Lung (tissue), 12 donors: ENCODE results near the gene NDC80. TPM values are rescaled to one million over a fixed set of nuclear protein-coding genes. Genes with fewer than 3 reads are reported as not detected.

Experiments used
- ATAC-seq: fragments of 200-7000 bp; cut with Tn5 transposase; one replicate; pipeline ENCODE4 v1.9.1; 2020; ENCODE audit warnings: moderate number of reproducible peaks; ENCODE audit not compliant: insufficient read depth, low FRiP score
- DNase-seq, 3 donors: peaks; one replicate each; pipeline ENCODE4 v3.0.0-alpha.2; 2013 to 2017
- H3K27ac ChIP-seq, 2 donors: one replicate each; pipeline ENCODE4 v1.5.1; 2013; ENCODE audit warnings: mild to moderate bottlenecking in 2 of 2, moderate library complexity in 2 of 2, control low read depth in 1 of 2, inconsistent platforms in 1 of 2, low read depth in 1 of 2, low read length in 1 of 2
- H3K27me3 ChIP-seq, 3 donors: one replicate each; pipeline ENCODE4 v1.5.1; 2013; ENCODE audit warnings: low read length in 2 of 3; ENCODE audit not compliant: control insufficient read depth in 3 of 3, insufficient read depth in 3 of 3
- H3K36me3 ChIP-seq, 4 donors: one replicate each; pipeline ENCODE4 v1.5.1; 2013; ENCODE audit warnings: low read length in 4 of 4, mild to moderate bottlenecking in 1 of 4, moderate library complexity in 1 of 4; ENCODE audit not compliant: control insufficient read depth in 4 of 4, insufficient read depth in 4 of 4
- H3K4me1 ChIP-seq, 5 donors: one replicate each; pipeline ENCODE4 v1.5.1; 2013; ENCODE audit warnings: low read length in 5 of 5, mild to moderate bottlenecking in 2 of 5, moderate library complexity in 1 of 5; ENCODE audit not compliant: control insufficient read depth in 5 of 5, insufficient read depth in 5 of 5
- H3K4me3 ChIP-seq: one replicate; pipeline ENCODE4 v1.5.1; 2013; ENCODE audit warnings: mild to moderate bottlenecking, control low read depth, moderate library complexity
- H3K9ac ChIP-seq, 2 donors: one replicate each; pipeline ENCODE4 v1.5.1; 2013; ENCODE audit warnings: low read length in 2 of 2, control low read depth in 1 of 2; ENCODE audit not compliant: insufficient read depth in 1 of 2
- H3K9me3 ChIP-seq, 4 donors: one replicate each; pipeline ENCODE4 v1.5.1; 2013; ENCODE audit warnings: low read length in 3 of 4, mild to moderate bottlenecking in 1 of 4, moderate library complexity in 1 of 4; ENCODE audit not compliant: control insufficient read depth in 4 of 4, insufficient read depth in 3 of 4
- CTCF ChIP-seq: IDR thresholded peaks from 2 replicates; pipeline ENCODE4 v1.5.1; 2012; ENCODE audit warnings: mild to moderate bottlenecking; ENCODE audit errors: control extremely low read depth, extremely low read depth
- WGBS, 2 donors: extraction: QIAGEN DNeasy Blood & Tissue Kit; methylation state at CpG; one replicate each; pipeline ENCODE4 v1.1.7; 2013; 5-methylcytosine and 5-hydroxymethylcytosine counted together
- polyA plus RNA-seq, 2 donors: library from polyadenylated mRNA; stranded (reverse); fragments of 200-250 nt; gene quantifications; one replicate each; pipeline ENCODE4 v1.2.1, GENCODE V29; 2013
- total RNA-seq, 2 donors: library from RNA; depleted of rRNA in 1 of 2; stranded (reverse); fragments of >200 nt in 1 of 2; gene quantifications; one replicate each; pipeline ENCODE4 v1.2.1, GENCODE V29; 2014 to 2021
- donor health status: control.
- donor health status: control.
- donor health status: Bipolar disorder and iron deficiency.
- donor health status: healthy.
- donor health status: DM: yes; HTN: yes; CAD: no.

Gene NDC80
- total and polyA plus RNA-seq, 4 donors: 0.55 to 3.9 (median 2.3) TPM

- H3K9ac ChIP-seq: no peak overlapping the region
- ATAC-seq (no peak), DNase-seq (no peak)
- TF ChIP-seq CTCF: no peak
- H3K36me3 ChIP-seq: peaks cover 0 to 2% (median 0%) of the 10 kb centered on the region in 4 donors
- WGBS, 2 donors: 79 to 85% methylated on average over 1 of the region's 1 CpG
- H3K4me1 ChIP-seq: peaks cover 0 to 7% (median 0%) of the 10 kb centered on the region in 5 donors
- peaks cover 0 to 6% (median 0%) of the 10 kb centered on the region in 3 donors for H3K27me3 ChIP-seq
- H3K4me3 ChIP-seq: no peak overlapping the region
- H3K27ac ChIP-seq: no peak overlapping the region
- no peaks in the 10 kb centered on the region for H3K9me3 ChIP-seq
Observed at GRCh38 chr18:2651981-2652380, 80.6 kb downstream of the NDC80 start.

- ATAC-seq (no peak), DNase-seq (no peak)
- no peak overlapping the region for H3K4me3 ChIP-seq
- no peaks in the 10 kb centered on the region for H3K9me3 ChIP-seq
- H3K27ac ChIP-seq: no peak overlapping the region
- H3K36me3 ChIP-seq: peaks cover 0 to 2% (median 0%) of the 10 kb centered on the region in 4 donors
- H3K27me3 ChIP-seq: peaks cover 0 to 6% (median 0%) of the 10 kb centered on the region in 3 donors
- H3K9ac ChIP-seq: no peak overlapping the region
- peaks cover 0 to 15% (median 6%) of the 10 kb centered on the region in 5 donors for H3K4me1 ChIP-seq
- no peak for TF ChIP-seq CTCF
- WGBS, 2 donors: 40 to 75% methylated on average over 4 of the region's 4 CpGs
Observed at GRCh38 chr18:2653467-2653866, 82.1 kb downstream of the NDC80 start.

GRCh38 chr18:2654169-2654927 lies 83.0 kb downstream of the NDC80 start:
- peaks cover 0 to 6% (median 0%) of the 10 kb centered on the region in 3 donors for H3K27me3 ChIP-seq
- 41 to 42% methylated on average over 13 of the region's 13 CpGs for WGBS, 2 donors
- no peaks in the 10 kb centered on the region for H3K9me3 ChIP-seq
- peaks cover 0 to 2% (median 0%) of the 10 kb centered on the region in 4 donors for H3K36me3 ChIP-seq
- H3K4me1 ChIP-seq: peaks cover 0 to 17% (median 6%) of the 10 kb centered on the region in 5 donors
- TF ChIP-seq CTCF: no peak
- DNase-seq (peak in 2 of 3 donors; percentile 45 to 70), ATAC-seq (no peak)
- H3K9ac ChIP-seq: peak overlapping the region; percentile 61 to 96
- peak overlapping the region; percentile 97 to 100 for H3K27ac ChIP-seq
- H3K4me3 ChIP-seq: peak overlapping the region; percentile 85
